GM21786 (cell line): ENCODE measurements around the gene SOX6.
"Not testable (repeated sequence)": the region's sequence is repeated elsewhere in the genome, so short reads cannot be mapped to it uniquely, and the experiment has no call there.

Experiments
- ATAC-seq: cut with Tn5 transposase; IDR thresholded peaks from one replicate; pipeline ENCODE4 v1.9.1; 2021; ENCODE audit not compliant: unreplicated experiment

The SOX6 gene

GRCh38 chr11:15940462-15941205 is 415.7 kb downstream of the SOX6 start:
- peak; percentile 41 for ATAC-seq

- ATAC-seq: no peak
Observed at GRCh38 chr11:15938983-15939382, 417.4 kb downstream of the SOX6 start.

GRCh38 chr11:15938121-15938611 is 418.2 kb downstream of the SOX6 start:
- ATAC-seq: no peak

GRCh38 chr11:15937601-15938120 is 418.7 kb downstream of the SOX6 start:
- no peak for ATAC-seq

GRCh38 chr11:15936011-15936410 is 420.3 kb downstream of the SOX6 start:
- ATAC-seq: no peak

- ATAC-seq: no peak
Observed at GRCh38 chr11:15935373-15935772, 421.0 kb downstream of the SOX6 start.

- ATAC-seq: no peak
Observed at GRCh38 chr11:15933886-15934625, 422.3 kb downstream of the SOX6 start.

- no peak for ATAC-seq
Observed at GRCh38 chr11:15932417-15932816, 423.9 kb downstream of the SOX6 start.

GRCh38 chr11:15931497-15931896 is 424.8 kb downstream of the SOX6 start:
- ATAC-seq: no peak

GRCh38 chr11:15930442-15931025 is 425.8 kb downstream of the SOX6 start:
- ATAC-seq: no peak

GRCh38 chr11:15929371-15929901 is 426.9 kb downstream of the SOX6 start:
- ATAC-seq: no peak

GRCh38 chr11:15927864-15928217 is 428.5 kb downstream of the SOX6 start:
- no peak for ATAC-seq

- no peak for ATAC-seq
Observed at GRCh38 chr11:15927196-15927863, 429.0 kb downstream of the SOX6 start.

GRCh38 chr11:15926071-15926470 is 430.3 kb downstream of the SOX6 start:
- no peak for ATAC-seq

- no peak for ATAC-seq
Observed at GRCh38 chr11:15923183-15923582, 433.2 kb downstream of the SOX6 start.

GRCh38 chr11:15922745-15923144 is 433.6 kb downstream of the SOX6 start:
- not testable (repeated sequence) for ATAC-seq

GRCh38 chr11:15920856-15921629 is 435.3 kb downstream of the SOX6 start:
- no peak for ATAC-seq

- ATAC-seq: no peak
Observed at GRCh38 chr11:15918674-15919073, 437.7 kb downstream of the SOX6 start.

GRCh38 chr11:15918212-15918611 is 438.1 kb downstream of the SOX6 start:
- no peak for ATAC-seq
